SH-SY5Y (cell line): ENCODE data around the gene ADAMTS3.

Source experiments
- GATA2 ChIP-seq: IDR thresholded peaks from 2 replicates; pipeline ENCODE4 v1.6.1; 2011; ENCODE audit warnings: mild to moderate bottlenecking, low read depth, low read length
- GATA3 ChIP-seq: IDR thresholded peaks from 2 replicates; pipeline ENCODE4 v1.6.1; 2011; ENCODE audit warnings: low read depth, mild to moderate bottlenecking, low read length, moderate library complexity

DNA sequence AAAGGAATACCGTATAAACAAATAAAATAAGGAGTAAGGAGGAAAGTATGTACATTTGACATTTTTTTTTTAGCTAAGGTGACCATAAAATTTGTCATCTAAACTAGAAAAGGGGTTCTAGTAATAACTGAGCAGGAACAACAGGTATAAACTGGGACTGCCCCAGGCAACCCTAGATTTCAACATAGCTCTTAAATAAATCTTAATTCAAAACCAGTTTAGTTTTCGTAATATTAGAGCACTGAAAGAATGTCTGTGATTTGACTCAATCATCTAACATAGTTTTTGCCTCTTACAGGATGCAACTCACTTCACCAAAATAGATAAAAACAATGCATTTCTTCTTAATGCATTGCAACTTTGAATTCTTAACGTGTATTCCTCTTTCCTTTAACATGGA, 257.7 kb downstream of the ADAMTS3 start:
- TF ChIP-seq GATA3 (no peak), GATA2 (no peak)
